GM20431 (cell line): Measurements from ENCODE around the gene IRS4.

Experiments used
- in situ Hi-C: fragments of 300-500 bp; cut with MseI, MboI; formaldehyde crosslinking; loops from one replicate; pipeline ENCODE4 v1.15.0; 2020; ENCODE audit warnings: low sequenced_read_pairs; ENCODE audit not compliant: unreplicated experiment

IRS4 gene

GRCh38 chrX:108736509-108737479, at the start of gene IRS4:
IRS4 (minus strand) TSS chrX:108736563.
- in situ Hi-C loops = no loop called here

- in situ Hi-C loops = no loop called here
Observed at GRCh38 chrX:108772549-108772948, 36.2 kb upstream of the IRS4 start.

- in situ Hi-C loops = no loop called here
Observed at GRCh38 chrX:108763559-108763958, 27.2 kb upstream of the IRS4 start.

GRCh38 chrX:108740299-108740774, 4.0 kb upstream of the IRS4 start:
- in situ Hi-C loops = no loop called here

GRCh38 chrX:108737754-108738153, 1.4 kb upstream of the IRS4 start:
- in situ Hi-C loops = no loop called here

- in situ Hi-C loops = no loop called here
Observed at GRCh38 chrX:108735679-108736508, 469 bp downstream of the IRS4 start.

GRCh38 chrX:108735091-108735678, 1.2 kb downstream of the IRS4 start:
- in situ Hi-C loops = no loop called here

- in situ Hi-C loops = no loop called here
Observed at GRCh38 chrX:108734426-108734825, 1.9 kb downstream of the IRS4 start.

- in situ Hi-C loops = no loop called here
Observed at GRCh38 chrX:108732630-108733321, 3.6 kb downstream of the IRS4 start.

GRCh38 chrX:108731153-108731552, 5.2 kb downstream of the IRS4 start:
- in situ Hi-C loops = no loop called here

GRCh38 chrX:108726748-108727147, 9.6 kb downstream of the IRS4 start:
- in situ Hi-C loops = no loop called here

GRCh38 chrX:108722561-108722960, 13.8 kb downstream of the IRS4 start:
- in situ Hi-C loops = loop anchor here (25.0 kb wide), 1 partner anchor 665 kb away; no protein-coding TSS in a partner anchor

GRCh38 chrX:108712886-108713285, 23.5 kb downstream of the IRS4 start:
- in situ Hi-C loops = loop anchor here (25.0 kb wide), 1 partner anchor 674 kb away; no protein-coding TSS in a partner anchor

GRCh38 chrX:108704839-108705238, 31.5 kb downstream of the IRS4 start:
- in situ Hi-C loops = loop anchor here (25.0 kb wide), 1 partner anchor 682 kb away; no protein-coding TSS in a partner anchor

GRCh38 chrX:108702530-108702929, 33.8 kb downstream of the IRS4 start:
- in situ Hi-C loops = loop anchor here (25.0 kb wide), 1 partner anchor 685 kb away; no protein-coding TSS in a partner anchor

- in situ Hi-C loops = loop anchor here (25.0 kb wide), 1 partner anchor 686 kb away; no protein-coding TSS in a partner anchor
Observed at GRCh38 chrX:108701633-108702032, 34.7 kb downstream of the IRS4 start.

GRCh38 chrX:108699368-108699767, 37.0 kb downstream of the IRS4 start:
- in situ Hi-C loops = no loop called here

- in situ Hi-C loops = no loop called here
Observed at GRCh38 chrX:108696690-108697089, 39.7 kb downstream of the IRS4 start.
